Loucy (cell line): ENCODE measurements around the gene MAPKAP1.

Experiments used
- H2AFZ ChIP-seq: fragments of 200-600 bp; sonication (generic); 2 replicates; pipeline ENCODE4 v1.6.0; 2016; ENCODE audit warnings: antibody characterized with exemption, mild to moderate bottlenecking, low read length, moderate library complexity
- H3F3A ChIP-seq: fragments of 200-600 bp; 2 replicates; pipeline ENCODE4 v1.6.0; 2016; ENCODE audit warnings: antibody characterized with exemption, low read depth, mild to moderate bottlenecking
- H3K27me3 ChIP-seq: fragments of 200-600 bp; sonication (generic); 2 replicates; pipeline ENCODE4 v1.6.1; 2014; ENCODE audit warnings: low read length, mild to moderate bottlenecking; ENCODE audit not compliant: insufficient read depth, poor library complexity, severe bottlenecking
- H3K36me3 ChIP-seq: fragments of 200-600 bp; sonication (generic); 2 replicates; pipeline ENCODE4 v1.6.1; 2016; ENCODE audit warnings: low read length; ENCODE audit not compliant: insufficient read depth
- H3K4me1 ChIP-seq: fragments of 200-600 bp; sonication (generic); 2 replicates; pipeline ENCODE4 v1.5.1; 2014; ENCODE audit warnings: low read length, mild to moderate bottlenecking; ENCODE audit not compliant: insufficient read depth, poor library complexity, severe bottlenecking
- H3K4me2 ChIP-seq: fragments of 200-600 bp; sonication (generic); 2 replicates; pipeline ENCODE4 v1.6.0; 2014; ENCODE audit warnings: antibody characterized with exemption, low read length, low read depth, mild to moderate bottlenecking; ENCODE audit not compliant: poor library complexity, severe bottlenecking
- H3K4me3 ChIP-seq: fragments of 200-600 bp; sonication (generic); 2 replicates; pipeline ENCODE4 v1.5.1; 2014; ENCODE audit warnings: low read length, mild to moderate bottlenecking, mixed read lengths; ENCODE audit not compliant: poor library complexity, severe bottlenecking
- H3K79me2 ChIP-seq: fragments of 200-600 bp; sonication (generic); 2 replicates; pipeline ENCODE4 v1.6.1; 2014; ENCODE audit warnings: low read length; ENCODE audit not compliant: insufficient read depth
- H3K9ac ChIP-seq: fragments of 200-600 bp; sonication (generic); 2 replicates; pipeline ENCODE4 v1.6.0; 2014; ENCODE audit warnings: mild to moderate bottlenecking, low read depth, low read length, moderate library complexity; ENCODE audit not compliant: poor library complexity, severe bottlenecking
- H3K9me2 ChIP-seq: fragments of 200-600 bp; sonication (generic); replicated peaks from 2 replicates; pipeline ENCODE4 v1.6.1; 2016; ENCODE audit warnings: low read depth, low read length, mixed read lengths
- H3K9me3 ChIP-seq: fragments of 200-600 bp; sonication (generic); 2 replicates; pipeline ENCODE4 v1.6.1; 2014; ENCODE audit warnings: mild to moderate bottlenecking, antibody characterized with exemption, low read length, low read depth; ENCODE audit not compliant: insufficient read depth
- H4K20me1 ChIP-seq: fragments of 200-600 bp; sonication (generic); 2 replicates; pipeline ENCODE4 v1.6.0; 2014; ENCODE audit warnings: antibody characterized with exemption, low read length, mild to moderate bottlenecking; ENCODE audit not compliant: insufficient read depth, poor library complexity, severe bottlenecking
- EZH2phosphoT487 ChIP-seq: fragments of 200-600 bp; IDR thresholded peaks from 2 replicates; pipeline ENCODE4 v1.6.1; 2018; ENCODE audit warnings: antibody characterized with exemption, mild to moderate bottlenecking, moderate library complexity, borderline replicate concordance
- TF ChIP-seq, protein P1 (sequence below): fragments of 200-600 bp; sonication (generic); conservative IDR thresholded peaks from 2 replicates; pipeline ENCODE4 v1.5.1; 2014; ENCODE audit warnings: mild to moderate bottlenecking, antibody characterized with exemption, low read length

The MAPKAP1 gene

DNA sequence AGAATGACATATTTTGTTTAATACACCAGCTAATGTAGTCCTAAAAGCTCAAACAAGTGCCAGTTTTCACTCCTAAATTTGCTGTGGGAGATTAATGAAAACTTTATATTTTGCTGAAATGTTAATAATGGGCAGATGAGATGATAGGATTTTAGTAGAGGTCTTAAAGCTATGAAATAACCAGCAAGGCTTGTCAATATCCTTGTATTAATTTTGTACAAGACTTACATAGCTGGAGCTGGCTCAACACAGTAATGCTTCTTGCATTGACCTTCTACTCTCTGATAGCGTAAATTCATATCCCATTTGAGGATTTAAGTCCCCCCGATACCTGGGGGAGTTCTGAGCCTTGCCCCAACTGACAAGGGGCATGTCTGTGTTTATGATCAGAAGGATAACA, 219.2 kb downstream of the MAPKAP1 start:
- Histone ChIP-seq H2AFZ (no peak overlapping the region), H3K4me3 (no peak overlapping the region), H3F3A (no peaks in the 10 kb centered on the region), H3K4me1 (no peaks in the 10 kb centered on the region), H4K20me1 (no peaks in the 10 kb centered on the region), H3K36me3 (no peaks in the 10 kb centered on the region), H3K9me2 (no peaks in the 10 kb centered on the region), H3K9me3 (no peaks in the 10 kb centered on the region), H3K4me2 (no peak overlapping the region), H3K9ac (no peak overlapping the region), H3K27me3 (no peaks in the 10 kb centered on the region), H3K79me2 (no peaks in the 10 kb centered on the region)
- TF ChIP-seq, protein P1, sequence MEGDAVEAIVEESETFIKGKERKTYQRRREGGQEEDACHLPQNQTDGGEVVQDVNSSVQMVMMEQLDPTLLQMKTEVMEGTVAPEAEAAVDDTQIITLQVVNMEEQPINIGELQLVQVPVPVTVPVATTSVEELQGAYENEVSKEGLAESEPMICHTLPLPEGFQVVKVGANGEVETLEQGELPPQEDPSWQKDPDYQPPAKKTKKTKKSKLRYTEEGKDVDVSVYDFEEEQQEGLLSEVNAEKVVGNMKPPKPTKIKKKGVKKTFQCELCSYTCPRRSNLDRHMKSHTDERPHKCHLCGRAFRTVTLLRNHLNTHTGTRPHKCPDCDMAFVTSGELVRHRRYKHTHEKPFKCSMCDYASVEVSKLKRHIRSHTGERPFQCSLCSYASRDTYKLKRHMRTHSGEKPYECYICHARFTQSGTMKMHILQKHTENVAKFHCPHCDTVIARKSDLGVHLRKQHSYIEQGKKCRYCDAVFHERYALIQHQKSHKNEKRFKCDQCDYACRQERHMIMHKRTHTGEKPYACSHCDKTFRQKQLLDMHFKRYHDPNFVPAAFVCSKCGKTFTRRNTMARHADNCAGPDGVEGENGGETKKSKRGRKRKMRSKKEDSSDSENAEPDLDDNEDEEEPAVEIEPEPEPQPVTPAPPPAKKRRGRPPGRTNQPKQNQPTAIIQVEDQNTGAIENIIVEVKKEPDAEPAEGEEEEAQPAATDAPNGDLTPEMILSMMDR = no peak
- TF ChIP-seq EZH2phosphoT487 = no peak

DNA sequence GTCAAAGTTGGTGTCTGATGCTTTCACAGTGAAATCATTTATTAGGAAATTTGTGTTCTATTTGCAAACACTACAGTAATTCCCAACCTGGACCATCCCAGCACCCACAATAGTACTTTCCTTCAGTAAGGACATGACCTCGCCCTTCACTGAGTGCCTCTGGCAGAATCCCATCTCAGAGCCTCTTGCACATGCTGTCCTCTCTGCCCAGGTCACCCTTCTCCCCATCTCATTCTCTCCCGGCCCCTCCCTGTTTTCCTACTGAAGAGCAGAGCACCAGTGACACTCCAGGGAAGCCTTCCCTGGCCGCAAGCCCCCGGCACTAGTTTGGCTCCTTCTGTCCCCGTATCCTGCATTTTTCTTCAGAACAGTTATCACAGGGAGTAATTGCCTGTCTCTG, 220.4 kb downstream of the MAPKAP1 start:
- H3K36me3 ChIP-seq = no peaks in the 10 kb centered on the region
- no peaks in the 10 kb centered on the region for H3F3A ChIP-seq
- H3K9me2 ChIP-seq = no peaks in the 10 kb centered on the region
- no peak overlapping the region for H2AFZ ChIP-seq
- no peaks in the 10 kb centered on the region for H3K4me1 ChIP-seq
- no peak overlapping the region for H3K9ac ChIP-seq
- no peak for TF ChIP-seq EZH2phosphoT487
- H3K9me3 ChIP-seq = no peaks in the 10 kb centered on the region
- no peaks in the 10 kb centered on the region for H4K20me1 ChIP-seq
- H3K27me3 ChIP-seq = no peaks in the 10 kb centered on the region
- no peaks in the 10 kb centered on the region for H3K79me2 ChIP-seq
- no peak overlapping the region for H3K4me3 ChIP-seq
- H3K4me2 ChIP-seq = no peak overlapping the region

GRCh38 chr9:125486152-125486508, 220.9 kb downstream of the MAPKAP1 start:
- no peaks in the 10 kb centered on the region for H3K9me3 ChIP-seq
- H3K27me3 ChIP-seq = no peaks in the 10 kb centered on the region
- TF ChIP-seq, protein P1 = no peak
- TF ChIP-seq EZH2phosphoT487 = no peak
- no peaks in the 10 kb centered on the region for H3K4me1 ChIP-seq
- H3K36me3 ChIP-seq = no peaks in the 10 kb centered on the region
- H4K20me1 ChIP-seq = no peaks in the 10 kb centered on the region
- no peak overlapping the region for H3K4me2 ChIP-seq
- no peaks in the 10 kb centered on the region for H3F3A ChIP-seq
- H3K9ac ChIP-seq = no peak overlapping the region
- H2AFZ ChIP-seq = no peak overlapping the region
- H3K4me3 ChIP-seq = no peak overlapping the region
- H3K9me2 ChIP-seq = no peaks in the 10 kb centered on the region
- H3K79me2 ChIP-seq = no peaks in the 10 kb centered on the region

DNA sequence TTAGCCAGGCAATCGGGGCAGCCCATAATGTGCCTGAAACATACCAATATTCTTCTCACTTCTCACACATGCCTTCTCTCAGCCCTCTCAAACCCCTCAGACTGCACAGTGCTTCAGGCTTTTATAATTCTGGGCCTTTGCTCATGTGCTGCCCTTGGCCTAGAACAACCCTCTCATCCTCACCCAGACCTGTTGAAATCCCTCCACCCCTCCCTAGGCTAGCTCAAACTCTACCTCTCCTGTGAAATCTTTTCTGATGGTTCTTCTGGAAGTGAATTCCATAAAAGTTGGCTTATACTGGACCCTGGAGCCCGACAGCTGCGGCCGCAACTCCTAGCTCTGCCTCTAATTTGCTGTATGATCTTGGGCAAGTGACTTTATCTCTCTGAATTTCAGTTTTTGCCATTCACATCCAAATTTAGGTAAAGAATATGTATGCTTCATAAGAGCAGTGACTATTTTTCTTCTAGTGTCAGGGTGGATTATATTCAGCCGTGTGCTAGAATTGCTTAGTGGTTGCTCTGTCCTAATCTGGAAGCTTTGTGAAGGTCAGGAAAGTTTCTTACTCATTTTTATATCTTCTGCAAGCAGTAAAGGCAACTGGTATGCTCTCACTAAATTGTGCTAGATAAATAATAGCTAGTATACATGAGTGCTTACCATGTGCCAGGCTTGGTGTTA, 221.4 kb downstream of the MAPKAP1 start:
- TF ChIP-seq, protein P1 = no peak
- no peak for TF ChIP-seq EZH2phosphoT487
- Histone ChIP-seq H3K36me3 (no peaks in the 10 kb centered on the region), H3K4me1 (no peaks in the 10 kb centered on the region), H3K9me2 (no peaks in the 10 kb centered on the region), H2AFZ (no peak overlapping the region), H4K20me1 (no peaks in the 10 kb centered on the region), H3K4me2 (no peak overlapping the region), H3K9ac (no peak overlapping the region), H3K79me2 (no peaks in the 10 kb centered on the region), H3K27me3 (no peaks in the 10 kb centered on the region), H3F3A (no peaks in the 10 kb centered on the region), H3K9me3 (no peaks in the 10 kb centered on the region), H3K4me3 (no peak overlapping the region)
